ENCODE results near the gene BTBD3. TPM values are rescaled to one million over a fixed set of nuclear protein-coding genes. Genes with fewer than 3 reads are reported as not detected.

The BTBD3 gene
- total and polyA plus RNA-seq, 2 donors (not counting 1 experiment from before 2014, with no cell fraction given): 1.5 to 2.1 TPM

DNA sequence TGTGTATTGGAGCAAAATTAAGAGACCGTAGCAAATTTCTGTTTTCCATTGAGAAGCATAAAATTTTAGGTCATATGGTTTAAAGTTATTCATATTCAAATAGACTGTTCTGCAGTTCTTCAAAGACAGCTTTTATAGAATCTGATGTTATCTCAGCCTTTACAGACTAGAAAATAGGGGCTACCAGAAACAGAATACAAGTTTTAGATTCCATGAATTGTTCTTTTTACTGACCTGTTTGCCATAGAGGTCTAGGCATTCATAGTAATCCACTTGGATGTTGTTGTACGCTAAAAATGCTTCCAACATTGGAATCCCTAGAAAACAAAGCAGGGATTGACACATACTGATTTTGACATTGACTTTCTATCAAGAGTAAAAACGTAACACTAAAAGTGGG, 47.3 kb upstream of the BTBD3 start:
- H3K27ac Mint-ChIP-seq: no peak overlapping the region
- CTCF ChIA-PET: no interaction called here
- Histone ChIP-seq H3K9ac (ENCODE audit: low read length) (no peak overlapping the region), H3K27ac (ENCODE audit: low read length in 2 of 2) (no peak overlapping the region), H3K79me2 (ENCODE audit: control insufficient read depth, insufficient read depth, low read length) (no peaks in the 10 kb centered on the region), H3K36me3 (replicated peaks in 1 of 2; ENCODE audit: control extremely low read depth in 1 of 2, control insufficient read depth in 1 of 2, extremely low read depth in 1 of 2, insufficient read depth in 2 of 2, low read length in 1 of 2) (no peaks in the 10 kb centered on the region), H3K4me2 (replicated peaks; ENCODE audit: low read depth, low read length, poor library complexity, severe bottlenecking) (no peak overlapping the region), H2AFZ (ENCODE audit: insufficient read depth, low read depth, low read length, poor library complexity, severe bottlenecking) (no peak overlapping the region), H3K4me3 (ENCODE audit: control extremely low read depth in 1 of 5, extremely low read depth in 1 of 5, insufficient read depth in 1 of 5, low read depth in 2 of 5, low read length in 4 of 5) (no peak overlapping the region), H3K9me3 (ENCODE audit: control extremely low read depth in 1 of 3, control insufficient read depth in 2 of 3, insufficient read depth in 1 of 3, low read length in 2 of 3) (no peaks in the 10 kb centered on the region), H4K20me1 (ENCODE audit: control insufficient read depth, insufficient read depth, low read length, poor library complexity, severe bottlenecking) (no peaks in the 10 kb centered on the region), H3K4me1 (ENCODE audit: control insufficient read depth in 2 of 2, insufficient read depth in 2 of 2, low read length in 2 of 2) (no peaks in the 10 kb centered on the region), H3K27me3 (replicated peaks in 1 of 4; ENCODE audit: control extremely low read depth in 1 of 4, control insufficient read depth in 3 of 4, insufficient read depth in 4 of 4, low read length in 3 of 4) (no peaks in the 10 kb centered on the region)
- DNase-seq (no peak), ATAC-seq (ENCODE audit: low read depth) (no peak)
- no CpG with 5 or more reads among the region's 3 CpGs for WGBS (ENCODE audit: insufficient coverage)
- POLR2A ChIA-PET: no interaction called here
- H3K4me3 Mint-ChIP-seq: no peak overlapping the region
- no peaks in the 10 kb centered on the region for H3K4me1 Mint-ChIP-seq
- intact Hi-C loops (cut with micrococcal nuclease): no loop called here
- H3K9me3 Mint-ChIP-seq (ENCODE audit: insufficient read depth): no peaks in the 10 kb centered on the region
- no peak for TF ChIP-seq EZH2 (IDR thresholded peaks at IDR 0.05; ENCODE audit: borderline replicate concordance, insufficient read depth, low read depth, low read length, poor library complexity, severe bottlenecking)
- TF ChIP-seq, protein P1, sequence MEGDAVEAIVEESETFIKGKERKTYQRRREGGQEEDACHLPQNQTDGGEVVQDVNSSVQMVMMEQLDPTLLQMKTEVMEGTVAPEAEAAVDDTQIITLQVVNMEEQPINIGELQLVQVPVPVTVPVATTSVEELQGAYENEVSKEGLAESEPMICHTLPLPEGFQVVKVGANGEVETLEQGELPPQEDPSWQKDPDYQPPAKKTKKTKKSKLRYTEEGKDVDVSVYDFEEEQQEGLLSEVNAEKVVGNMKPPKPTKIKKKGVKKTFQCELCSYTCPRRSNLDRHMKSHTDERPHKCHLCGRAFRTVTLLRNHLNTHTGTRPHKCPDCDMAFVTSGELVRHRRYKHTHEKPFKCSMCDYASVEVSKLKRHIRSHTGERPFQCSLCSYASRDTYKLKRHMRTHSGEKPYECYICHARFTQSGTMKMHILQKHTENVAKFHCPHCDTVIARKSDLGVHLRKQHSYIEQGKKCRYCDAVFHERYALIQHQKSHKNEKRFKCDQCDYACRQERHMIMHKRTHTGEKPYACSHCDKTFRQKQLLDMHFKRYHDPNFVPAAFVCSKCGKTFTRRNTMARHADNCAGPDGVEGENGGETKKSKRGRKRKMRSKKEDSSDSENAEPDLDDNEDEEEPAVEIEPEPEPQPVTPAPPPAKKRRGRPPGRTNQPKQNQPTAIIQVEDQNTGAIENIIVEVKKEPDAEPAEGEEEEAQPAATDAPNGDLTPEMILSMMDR (IDR thresholded peaks at IDR 0.05): no peak
- no peaks in the 10 kb centered on the region for H3K27me3 Mint-ChIP-seq

DNA sequence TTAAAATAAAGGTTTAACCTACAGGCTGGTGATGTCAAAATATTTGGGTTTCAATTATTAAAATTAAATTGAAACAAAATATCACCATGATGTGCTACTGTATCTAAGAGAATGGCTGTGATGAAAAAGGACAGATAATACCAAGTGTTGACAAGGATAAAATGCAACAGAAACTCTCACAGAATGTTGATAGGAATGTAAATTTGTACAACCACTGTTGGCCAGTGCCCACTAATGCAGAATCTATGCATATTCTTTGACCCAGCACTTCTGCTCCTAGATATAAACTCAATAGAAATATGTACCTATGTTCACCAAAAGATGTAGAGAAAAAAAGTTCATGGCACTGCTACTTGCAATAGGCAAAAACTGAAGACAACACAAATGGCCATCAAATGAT, 41.1 kb upstream of the BTBD3 start:
- Histone ChIP-seq H3K27me3 (replicated peaks in 1 of 4; ENCODE audit: control extremely low read depth in 1 of 4, control insufficient read depth in 3 of 4, insufficient read depth in 4 of 4, low read length in 3 of 4) (no peaks in the 10 kb centered on the region), H3K79me2 (ENCODE audit: control insufficient read depth, insufficient read depth, low read length) (no peaks in the 10 kb centered on the region), H3K9ac (ENCODE audit: low read length) (no peak overlapping the region), H2AFZ (ENCODE audit: insufficient read depth, low read depth, low read length, poor library complexity, severe bottlenecking) (no peak overlapping the region), H3K4me3 (ENCODE audit: control extremely low read depth in 1 of 5, extremely low read depth in 1 of 5, insufficient read depth in 1 of 5, low read depth in 2 of 5, low read length in 4 of 5) (no peak overlapping the region), H3K4me2 (replicated peaks; ENCODE audit: low read depth, low read length, poor library complexity, severe bottlenecking) (no peak overlapping the region), H3K4me1 (ENCODE audit: control insufficient read depth in 2 of 2, insufficient read depth in 2 of 2, low read length in 2 of 2) (no peaks in the 10 kb centered on the region), H4K20me1 (ENCODE audit: control insufficient read depth, insufficient read depth, low read length, poor library complexity, severe bottlenecking) (no peaks in the 10 kb centered on the region), H3K36me3 (replicated peaks in 1 of 2; ENCODE audit: control extremely low read depth in 1 of 2, control insufficient read depth in 1 of 2, extremely low read depth in 1 of 2, insufficient read depth in 2 of 2, low read length in 1 of 2) (no peaks in the 10 kb centered on the region), H3K27ac (ENCODE audit: low read length in 2 of 2) (no peak overlapping the region), H3K9me3 (ENCODE audit: control extremely low read depth in 1 of 3, control insufficient read depth in 2 of 3, insufficient read depth in 1 of 3, low read length in 2 of 3) (no peaks in the 10 kb centered on the region)
- intact Hi-C loops (cut with micrococcal nuclease): no loop called here
- H3K4me1 Mint-ChIP-seq: no peaks in the 10 kb centered on the region
- H3K27ac Mint-ChIP-seq: no peak overlapping the region
- DNase-seq (no peak), ATAC-seq (ENCODE audit: low read depth) (no peak)
- H3K27me3 Mint-ChIP-seq: no peaks in the 10 kb centered on the region
- TF ChIP-seq, protein P1 (IDR thresholded peaks at IDR 0.05): no peak
- POLR2A ChIA-PET: no interaction called here
- CTCF ChIA-PET: no interaction called here
- H3K9me3 Mint-ChIP-seq (ENCODE audit: insufficient read depth): no peaks in the 10 kb centered on the region
- H3K4me3 Mint-ChIP-seq: no peak overlapping the region
